ENCODE measurements around the gene XKR8. TPM values are rescaled to one million over a fixed set of nuclear protein-coding genes. Genes with fewer than 3 reads are reported as not detected.
"Not testable (repeated sequence)": the region's sequence is repeated elsewhere in the genome, so short reads cannot be mapped to it uniquely, and the experiment has no call there.

XKR8 gene
- total and polyA plus RNA-seq, 2 of the 4 experiments (the other 2 are of a cell fraction), result 1.1 to 10.7 TPM

GRCh38 chr1:28003117-28003516, 43.3 kb downstream of the XKR8 start:
- H3K56ac ChIP-seq (ENCODE audit: extremely low read depth, insufficient read depth, low read length); BruUV-seq (replicated peaks); H3K4me3 ChIP-seq (ENCODE audit: insufficient read depth, low read depth, low read length); H4K91ac ChIP-seq (ENCODE audit: insufficient read depth, low read depth, low read length); H2BK5ac ChIP-seq (ENCODE audit: low read depth, low read length, poor library complexity, severe bottlenecking); H2BK120ac ChIP-seq (ENCODE audit: low read depth, low read length); H3K27me3 ChIP-seq (ENCODE audit: control insufficient read depth, insufficient read depth, low read length); H2BK15ac ChIP-seq (ENCODE audit: low read depth, low read length); H4K8ac ChIP-seq (ENCODE audit: low read depth in 2 of 2, low read length in 2 of 2); H3K9me3 ChIP-seq (ENCODE audit: control insufficient read depth, insufficient read depth, low read length); dilution Hi-C loops (cut with HindIII; ENCODE audit: low sequenced_read_pairs, unreplicated experiment); in situ Hi-C loops (cut with MboI; ENCODE audit: low sequenced_read_pairs); H3K79me1 ChIP-seq (ENCODE audit: low read depth in 1 of 2, low read length in 2 of 2); H2AK9ac ChIP-seq (replicated peaks; ENCODE audit: low read depth, low read length, poor library complexity); H3K4me1 ChIP-seq (ENCODE audit: control insufficient read depth, insufficient read depth, low read length); H2AK5ac ChIP-seq (ENCODE audit: low read depth, low read length); H4K20me1 ChIP-seq (ENCODE audit: insufficient read depth, low read length); H3K4ac ChIP-seq (ENCODE audit: low read depth, low read length); H3K18ac ChIP-seq (ENCODE audit: low read depth, low read length); H4K5ac ChIP-seq (ENCODE audit: low read depth, low read length); H3K14ac ChIP-seq (replicated peaks; ENCODE audit: low read depth, low read length); H2BK20ac ChIP-seq (ENCODE audit: low read depth, low read length); H3K23ac ChIP-seq (ENCODE audit: low read depth, low read length); H2AFZ ChIP-seq (replicated peaks; ENCODE audit: low read length, poor library complexity); POLR2A ChIA-PET (ENCODE audit: unreplicated experiment); ATAC-seq (ENCODE audit: low read depth); intact Hi-C loops (cut with micrococcal nuclease); H3K9me1 ChIP-seq (ENCODE audit: insufficient read depth, low read length); DNase-seq; H3K9ac ChIP-seq (ENCODE audit: low read depth, low read length); H3K4me2 ChIP-seq (ENCODE audit: low read depth, low read length); H3K27ac ChIP-seq (ENCODE audit: insufficient read depth, low read length): not testable (repeated sequence)
- peaks cover 19% of the 10 kb centered on the region for H3K36me3 ChIP-seq (ENCODE audit: control insufficient read depth, insufficient read depth, low read length)
- CTCF ChIA-PET, result interaction anchor here (0.7 kb wide), 1 partner anchor 23 kb away, joined by 3 read pairs; no protein-coding TSS in a partner anchor
- no CpG with 5 or more reads among the region's 8 CpGs for WGBS, 2 experiments (ENCODE audit: extremely low coverage in 2 of 2, insufficient read length in 1 of 2)

All from IMR-90 (cell line).